IMR-90 (cell line): ENCODE data around the gene FLOT2. TPM values are rescaled to one million over a fixed set of nuclear protein-coding genes. Genes with fewer than 3 reads are reported as not detected.

Experiments
- ATAC-seq: fragments of 200-7000 bp; cut with Tn5 transposase; 2 replicates; pipeline ENCODE4 v1.9.1; 2020; ENCODE audit warnings: low read depth, mild to moderate bottlenecking, moderate library complexity
- BruUV-seq: library from RNA; stranded (reverse); fragments of 400-500 nt; replicated peaks from 2 replicates; lab custom pipeline; 2021; lab: Mats Ljungman, UMichigan
- CTCF ChIA-PET: fragments of 300-600 bp; formaldehyde crosslinking; extraction: SDS; loops from one replicate; lab custom pipeline; 2021; ENCODE audit warnings: antibody characterized with exemption; lab: Yijun Ruan, JAX
- POLR2A ChIA-PET: fragments of 300-600 bp; sonication (Branson Sonifier 250); formaldehyde crosslinking; loops from one replicate; lab custom pipeline; 2022; ENCODE audit warnings: antibody characterized with exemption; ENCODE audit not compliant: unreplicated experiment; lab: Charles Lee
- DNase-seq: peaks from one replicate; pipeline ENCODE4 v3.0.0; 2013
- H2AFZ ChIP-seq: replicated peaks from 2 replicates; pipeline ENCODE3; 2013; ENCODE audit warnings: low read length, mild to moderate bottlenecking; ENCODE audit not compliant: poor library complexity
- H2AK5ac ChIP-seq: 2 replicates; pipeline ENCODE4 v1.6.1; 2013; ENCODE audit warnings: low read depth, low read length, inconsistent platforms
- H2AK9ac ChIP-seq: replicated peaks from 2 replicates; pipeline ENCODE3; 2013; ENCODE audit warnings: mild to moderate bottlenecking, low read depth, low read length, moderate library complexity; ENCODE audit not compliant: poor library complexity
- H2BK120ac ChIP-seq: 2 replicates; pipeline ENCODE4 v1.6.1; 2013; ENCODE audit warnings: low read depth, low read length, inconsistent platforms
- H2BK15ac ChIP-seq: 3 replicates; pipeline ENCODE4 v1.6.1; 2013; ENCODE audit warnings: low read depth, low read length, inconsistent platforms
- H2BK20ac ChIP-seq: 2 replicates; pipeline ENCODE4 v1.6.1; 2013; ENCODE audit warnings: low read depth, mild to moderate bottlenecking, inconsistent platforms, low read length, moderate library complexity
- H2BK5ac ChIP-seq: 2 replicates; pipeline ENCODE4 v1.6.1; 2013; ENCODE audit warnings: mild to moderate bottlenecking, low read depth, low read length, inconsistent platforms; ENCODE audit not compliant: poor library complexity, severe bottlenecking
- H3K14ac ChIP-seq: replicated peaks from 2 replicates; pipeline ENCODE4 v1.6.1; 2013; ENCODE audit warnings: low read depth, low read length, inconsistent platforms
- H3K18ac ChIP-seq: 2 replicates; pipeline ENCODE4 v1.6.1; 2013; ENCODE audit warnings: low read depth, low read length, control low read depth
- H3K23ac ChIP-seq: 2 replicates; pipeline ENCODE4 v1.6.1; 2013; ENCODE audit warnings: low read depth, low read length, inconsistent platforms
- H3K27ac ChIP-seq: 2 replicates; pipeline ENCODE4 v1.5.1; 2013; ENCODE audit warnings: mild to moderate bottlenecking, control low read depth, low read length; ENCODE audit not compliant: insufficient read depth
- H3K27me3 ChIP-seq: 2 replicates; pipeline ENCODE4 v1.6.1; 2013; ENCODE audit warnings: low read length; ENCODE audit not compliant: control insufficient read depth, insufficient read depth
- H3K36me3 ChIP-seq: 2 replicates; pipeline ENCODE4 v1.6.1; 2013; ENCODE audit warnings: low read length, mixed read lengths; ENCODE audit not compliant: control insufficient read depth, insufficient read depth
- H3K4ac ChIP-seq: 2 replicates; pipeline ENCODE4 v1.6.1; 2013; ENCODE audit warnings: low read depth, low read length, inconsistent platforms
- H3K4me1 ChIP-seq: 2 replicates; pipeline ENCODE4 v1.6.1; 2013; ENCODE audit warnings: low read length, mixed read lengths; ENCODE audit not compliant: control insufficient read depth, insufficient read depth
- H3K4me2 ChIP-seq: 2 replicates; pipeline ENCODE4 v1.6.1; 2013; ENCODE audit warnings: low read depth, mild to moderate bottlenecking, control low read depth, low read length, moderate library complexity
- H3K4me3 ChIP-seq: 2 replicates; pipeline ENCODE4 v1.5.1; 2013; ENCODE audit warnings: low read depth, mild to moderate bottlenecking, control low read depth, low read length, moderate library complexity; ENCODE audit not compliant: insufficient read depth
- H3K56ac ChIP-seq: 2 replicates; pipeline ENCODE4 v1.6.1; 2013; ENCODE audit warnings: low read length, inconsistent platforms; ENCODE audit not compliant: insufficient read depth; ENCODE audit errors: extremely low read depth
- H3K79me1 ChIP-seq, 2 experiments: 2 replicates each; pipeline ENCODE4 v1.6.1; 2013; ENCODE audit warnings: low read length in 2 of 2, inconsistent platforms in 1 of 2, low read depth in 1 of 2
- H3K9ac ChIP-seq: 2 replicates; pipeline ENCODE4 v1.6.1; 2013; ENCODE audit warnings: low read depth, low read length, control low read depth
- H3K9me1 ChIP-seq: 2 replicates; pipeline ENCODE4 v1.6.1; 2013; ENCODE audit warnings: low read length, inconsistent platforms; ENCODE audit not compliant: insufficient read depth
- H3K9me3 ChIP-seq: 2 replicates; pipeline ENCODE4 v1.6.1; 2013; ENCODE audit warnings: low read length; ENCODE audit not compliant: control insufficient read depth, insufficient read depth
- H4K20me1 ChIP-seq: 2 replicates; pipeline ENCODE4 v1.6.1; 2013; ENCODE audit warnings: low read length, inconsistent platforms; ENCODE audit not compliant: insufficient read depth
- H4K5ac ChIP-seq: 2 replicates; pipeline ENCODE4 v1.6.1; 2013; ENCODE audit warnings: mild to moderate bottlenecking, low read depth, low read length, control low read depth
- H4K8ac ChIP-seq, 2 experiments: 2 replicates each; pipeline ENCODE4 v1.6.1; 2013; ENCODE audit warnings: low read depth in 2 of 2, low read length in 2 of 2, control low read depth in 1 of 2, inconsistent platforms in 1 of 2
- H4K91ac ChIP-seq: 2 replicates; pipeline ENCODE4 v1.6.1; 2013; ENCODE audit warnings: low read depth, low read length, inconsistent platforms; ENCODE audit not compliant: insufficient read depth
- NFE2L2 ChIP-seq: fragments of 150-350 bp; IDR thresholded peaks from 2 replicates; pipeline ENCODE4 v1.6.1; 2016; ENCODE audit warnings: low read depth, mild to moderate bottlenecking, low read length
- RFX5 ChIP-seq: IDR thresholded peaks from 2 replicates; pipeline ENCODE4 v1.8.0; 2012; ENCODE audit warnings: low read depth, mild to moderate bottlenecking, low read length, moderate library complexity
- SMC3 ChIP-seq: fragments of 150-350 bp; IDR thresholded peaks from 2 replicates; pipeline ENCODE4 v1.6.1; 2016; ENCODE audit warnings: low read depth, mild to moderate bottlenecking, antibody characterized with exemption, low read length, moderate library complexity
- dilution Hi-C: fragments of 300-500 bp; cut with HindIII; formaldehyde crosslinking; loops from one replicate; pipeline ENCODE4 v1.14.3; 2018; ENCODE audit warnings: low sequenced_read_pairs; ENCODE audit not compliant: unreplicated experiment
- in situ Hi-C: fragments of 300-500 bp; cut with MboI; formaldehyde crosslinking; loops from 3 replicates; pipeline ENCODE4 v1.14.3; 2019; ENCODE audit warnings: low sequenced_read_pairs, inconsistent platforms, mixed read lengths
- intact Hi-C: fragments of 100-400 bp; cut with micrococcal nuclease; formaldehyde crosslinking; loops from 2 replicates; pipeline ENCODE4 v1.10.0; 2022
- polyA plus RNA-seq, 3 experiments: library from polyadenylated mRNA; depleted of rRNA; stranded (reverse); fragments of >200 nt; gene quantifications; 2 replicates each; pipeline ENCODE4 v1.2.3, GENCODE V29; 2012; ENCODE audit warnings: low replicate concordance in 1 of 3
- total RNA-seq: library from RNA; depleted of rRNA; stranded (reverse); fragments of >200 nt; gene quantifications from 2 replicates; pipeline ENCODE4 v1.2.3, GENCODE V29; 2012

FLOT2 gene
- total and polyA plus RNA-seq, 2 of the 4 experiments (the other 2 are of a cell fraction), result 19.7 to 67.9 TPM

GRCh38 chr17:28938552-28938951 is 41.0 kb upstream of the FLOT2 start:
- Histone ChIP-seq H3K14ac (no peak overlapping the region), H4K5ac (no peak overlapping the region), H3K4me2 (no peak overlapping the region), H2AK5ac (no peak overlapping the region), H3K9me3 (no peaks in the 10 kb centered on the region), H3K9me1 (peaks cover 45% of the 10 kb centered on the region), H4K8ac (no peak overlapping the region), H2BK20ac (no peak overlapping the region), H4K91ac (no peak overlapping the region), H3K27me3 (no peaks in the 10 kb centered on the region), H3K4me1 (peaks cover 18% of the 10 kb centered on the region), H3K4ac (no peak overlapping the region), H3K9ac (no peak overlapping the region), H3K4me3 (no peak overlapping the region), H3K36me3 (peaks cover 13% of the 10 kb centered on the region), H2BK120ac (no peak overlapping the region), H2BK5ac (no peak overlapping the region), H3K56ac (no peak overlapping the region), H2AFZ (no peak overlapping the region), H3K27ac (no peak overlapping the region), H3K23ac (peak overlapping the region; percentile 56; the same call in 1 of the 2 replicates), H3K18ac (no peak overlapping the region), H3K79me1 (peaks cover 33 to 90% of the 10 kb centered on the region in 2 experiments), H2AK9ac (no peak overlapping the region), H4K20me1 (peaks cover 96% of the 10 kb centered on the region), H2BK15ac (no peak overlapping the region)
- CTCF ChIA-PET, result interaction anchor here (0.6 kb wide), 1 partner anchor 9 kb away, joined by 9 read pairs; no protein-coding TSS in a partner anchor
- POLR2A ChIA-PET, result no interaction called here
- no TSS peak for BruUV-seq
- TF ChIP-seq SMC3, result no peak
- no peak for TF ChIP-seq NFE2L2
- no peak for TF ChIP-seq RFX5
- dilution Hi-C loops, result no loop called here
- DNase-seq (no peak), ATAC-seq (no peak; the same call in 1 of the 2 replicates)
- intact Hi-C loops, result no loop called here
- in situ Hi-C loops, result no loop called here
